Measurements from ENCODE around the gene SPSB1.
A peak's percentile ranks its signal among the peaks of the same experiment; 100 is the strongest.

The SPSB1 gene

GRCh38 chr1:9376886-9377333 lies 84.2 kb downstream of the SPSB1 start (continued):
- TF ChIP-seq ZNF529 (tag by site-specific recombination; IDR thresholded peaks at IDR 0.05; ENCODE audit: insufficient replicate concordance): no peak
- TF ChIP-seq HOXD13 (CRISPR knock-in tag; IDR thresholded peaks at IDR 0.05; ENCODE audit: borderline replicate concordance): no peak
- TF ChIP-seq ZBTB11 (tag by site-specific recombination; conservative IDR thresholded peaks at IDR 0.05; ENCODE audit: low read depth): no peak
- TF ChIP-seq OVOL3 (tag by site-specific recombination; IDR thresholded peaks at IDR 0.05): no peak
- TF ChIP-seq GFI1B (tag by site-specific recombination; IDR thresholded peaks at IDR 0.05): no peak
- TF ChIP-seq ZNF513 (tag by site-specific recombination; IDR thresholded peaks at IDR 0.05): no peak
- TF ChIP-seq KLF9 (tag by site-specific recombination; IDR thresholded peaks at IDR 0.05; ENCODE audit: low read depth): no peak
- TF ChIP-seq ZNF211 (tag by site-specific recombination; IDR thresholded peaks at IDR 0.05; ENCODE audit: low read depth): no peak

- Histone ChIP-seq H3K4me1 (ENCODE audit: control insufficient read depth, insufficient read depth, low read length) (no peaks in the 10 kb centered on the region), H3K4me3 (ENCODE audit: low read depth, low read length) (no peak overlapping the region), H3K36me3 (ENCODE audit: control insufficient read depth in 2 of 2, insufficient read depth in 1 of 2, low read length in 2 of 2) (no peaks in the 10 kb centered on the region), H3K27ac (ENCODE audit: extremely low read depth, low read depth, low read length) (no peak overlapping the region), H3K9me3 (ENCODE audit: control insufficient read depth, insufficient read depth, low read depth, low read length) (no peaks in the 10 kb centered on the region)
- TF ChIP-seq ZNF549 (tag by site-specific recombination; IDR thresholded peaks at IDR 0.05) (no peak), ZNF341 (tag by site-specific recombination; IDR thresholded peaks at IDR 0.05; ENCODE audit: low read depth) (no peak), ZFP3 (tag by site-specific recombination; IDR thresholded peaks at IDR 0.05; ENCODE audit: low read depth) (peak; percentile 86)
- CTCF ChIA-PET: no interaction called here
- POLR2A ChIA-PET: no interaction called here
Measured at GRCh38 chr1:9378801-9379200, 86.1 kb downstream of the SPSB1 start.

GRCh38 chr1:9380711-9381110 lies 88.0 kb downstream of the SPSB1 start:
- ChIA-PET POLR2A (no interaction called here), CTCF (no interaction called here)
- no peaks in the 10 kb centered on the region for H3K9me3 ChIP-seq (ENCODE audit: control insufficient read depth, insufficient read depth, low read depth, low read length)
- no peaks in the 10 kb centered on the region for H3K4me1 ChIP-seq (ENCODE audit: control insufficient read depth, insufficient read depth, low read length)
- no peak overlapping the region for H3K4me3 ChIP-seq (ENCODE audit: low read depth, low read length)
- no peak overlapping the region for H3K27ac ChIP-seq (ENCODE audit: extremely low read depth, low read depth, low read length)
- H3K36me3 ChIP-seq (ENCODE audit: control insufficient read depth in 2 of 2, insufficient read depth in 1 of 2, low read length in 2 of 2): no peaks in the 10 kb centered on the region
- TF ChIP-seq PRDM4 (tag by site-specific recombination; IDR thresholded peaks at IDR 0.05) (no peak), ZNF221 (tag by site-specific recombination; IDR thresholded peaks at IDR 0.05; ENCODE audit: borderline replicate concordance) (no peak), ZNF248 (tag by site-specific recombination; IDR thresholded peaks at IDR 0.05) (no peak), ZNF48 (tag by site-specific recombination; IDR thresholded peaks at IDR 0.05) (no peak), INSM2 (tag by site-specific recombination; IDR thresholded peaks at IDR 0.05) (no peak), KLF16 (tag by site-specific recombination; IDR thresholded peaks at IDR 0.05) (no peak), ZNF10 (tag by site-specific recombination; IDR thresholded peaks at IDR 0.05) (no peak), ZNF423 (tag by site-specific recombination; IDR thresholded peaks at IDR 0.05) (no peak), ZNF175 (tag by site-specific recombination; IDR thresholded peaks at IDR 0.05) (no peak), GFI1B (tag by site-specific recombination; IDR thresholded peaks at IDR 0.05) (no peak), ZNF544 (tag by site-specific recombination; IDR thresholded peaks at IDR 0.05) (no peak), ZNF404 (tag by site-specific recombination; IDR thresholded peaks at IDR 0.05) (no peak), GLI2 (tag by site-specific recombination; IDR thresholded peaks at IDR 0.05; ENCODE audit: borderline replicate concordance, low read depth) (no peak), HIC1 (tag by site-specific recombination; IDR thresholded peaks at IDR 0.05) (no peak)
